ENCODE data around the gene DMRT1.

Gene DMRT1

DNA sequence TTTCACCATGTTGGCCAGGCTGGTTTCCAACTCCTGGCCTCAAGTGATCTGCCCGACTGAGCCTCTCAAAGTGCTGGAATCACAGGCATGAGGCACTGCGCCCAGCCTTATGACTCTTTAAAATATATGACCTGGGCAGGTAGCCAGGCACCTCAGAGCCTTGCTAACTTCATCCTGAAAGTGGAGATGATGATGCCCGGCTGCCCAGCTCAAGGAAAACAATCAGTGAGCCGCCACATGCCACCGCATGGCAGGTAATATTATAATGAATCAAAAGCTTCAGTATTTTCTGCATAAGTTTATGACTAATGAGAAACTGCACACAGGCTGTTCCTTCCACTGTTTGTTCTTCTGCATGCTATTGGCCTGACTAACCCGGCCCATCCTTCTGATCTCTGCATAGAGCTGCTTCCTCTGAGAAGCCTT, 30.4 kb upstream of the DMRT1 start:
- Histone ChIP-seq H3K27ac (ENCODE audit: low read length) (no peak overlapping the region), H3K9ac (ENCODE audit: low read length) (no peak overlapping the region), H4K20me1 (ENCODE audit: insufficient read depth, low read length) (no peaks in the 10 kb centered on the region), H3K9me2 (replicated peaks; ENCODE audit: insufficient read depth, low read length) (no peaks in the 10 kb centered on the region), H3F3A (ENCODE audit: insufficient read depth, low read length) (0 out of 2 replicates have a peak, but pooled peaks cover 4% of the 10 kb centered on the region), H3K4me3 (ENCODE audit: low read length) (no peak overlapping the region), H3K27me3 (replicated peaks; ENCODE audit: insufficient read depth, low read length) (no peaks in the 10 kb centered on the region), H3K9me3 (replicated peaks; ENCODE audit: insufficient read depth, low read length) (no peaks in the 10 kb centered on the region), H3K36me3 (replicated peaks; ENCODE audit: insufficient read depth, low read length) (no peaks in the 10 kb centered on the region), H3K4me2 (ENCODE audit: low read depth, low read length) (no peak overlapping the region), H3K4me1 (ENCODE audit: low read length) (no peaks in the 10 kb centered on the region), H2AFZ (ENCODE audit: low read length) (no peak overlapping the region), H3K79me2 (ENCODE audit: low read length) (no peaks in the 10 kb centered on the region)
- DNase-seq: no peak
- no peak for TF ChIP-seq EZH2 (optimal IDR thresholded peaks at IDR 0.05; ENCODE audit: low read depth, low read length)
- TF ChIP-seq, protein P1, sequence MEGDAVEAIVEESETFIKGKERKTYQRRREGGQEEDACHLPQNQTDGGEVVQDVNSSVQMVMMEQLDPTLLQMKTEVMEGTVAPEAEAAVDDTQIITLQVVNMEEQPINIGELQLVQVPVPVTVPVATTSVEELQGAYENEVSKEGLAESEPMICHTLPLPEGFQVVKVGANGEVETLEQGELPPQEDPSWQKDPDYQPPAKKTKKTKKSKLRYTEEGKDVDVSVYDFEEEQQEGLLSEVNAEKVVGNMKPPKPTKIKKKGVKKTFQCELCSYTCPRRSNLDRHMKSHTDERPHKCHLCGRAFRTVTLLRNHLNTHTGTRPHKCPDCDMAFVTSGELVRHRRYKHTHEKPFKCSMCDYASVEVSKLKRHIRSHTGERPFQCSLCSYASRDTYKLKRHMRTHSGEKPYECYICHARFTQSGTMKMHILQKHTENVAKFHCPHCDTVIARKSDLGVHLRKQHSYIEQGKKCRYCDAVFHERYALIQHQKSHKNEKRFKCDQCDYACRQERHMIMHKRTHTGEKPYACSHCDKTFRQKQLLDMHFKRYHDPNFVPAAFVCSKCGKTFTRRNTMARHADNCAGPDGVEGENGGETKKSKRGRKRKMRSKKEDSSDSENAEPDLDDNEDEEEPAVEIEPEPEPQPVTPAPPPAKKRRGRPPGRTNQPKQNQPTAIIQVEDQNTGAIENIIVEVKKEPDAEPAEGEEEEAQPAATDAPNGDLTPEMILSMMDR (IDR thresholded peaks at IDR 0.05; ENCODE audit: low read length): no peak
- no peak for TF ChIP-seq EZH2phosphoT487 (IDR thresholded peaks at IDR 0.05; ENCODE audit: low read length)

- Histone ChIP-seq H2AFZ (ENCODE audit: low read length) (no peak overlapping the region), H3K4me2 (ENCODE audit: low read depth, low read length) (no peak overlapping the region), H3K9me2 (replicated peaks; ENCODE audit: insufficient read depth, low read length) (no peaks in the 10 kb centered on the region), H3F3A (ENCODE audit: insufficient read depth, low read length) (no peaks in the 10 kb centered on the region), H3K9me3 (replicated peaks; ENCODE audit: insufficient read depth, low read length) (no peaks in the 10 kb centered on the region), H4K20me1 (ENCODE audit: insufficient read depth, low read length) (no peaks in the 10 kb centered on the region), H3K27ac (ENCODE audit: low read length) (no peak overlapping the region), H3K4me3 (ENCODE audit: low read length) (no peak overlapping the region), H3K27me3 (replicated peaks; ENCODE audit: insufficient read depth, low read length) (no peaks in the 10 kb centered on the region), H3K79me2 (ENCODE audit: low read length) (no peaks in the 10 kb centered on the region), H3K36me3 (replicated peaks; ENCODE audit: insufficient read depth, low read length) (no peaks in the 10 kb centered on the region), H3K9ac (ENCODE audit: low read length) (no peak overlapping the region), H3K4me1 (ENCODE audit: low read length) (no peaks in the 10 kb centered on the region)
- TF ChIP-seq EZH2 (optimal IDR thresholded peaks at IDR 0.05; ENCODE audit: low read depth, low read length): no peak
- TF ChIP-seq, protein P1 (IDR thresholded peaks at IDR 0.05; ENCODE audit: low read length): no peak
- DNase-seq: no peak
Observed at GRCh38 chr9:818958-819357, 22.5 kb upstream of the DMRT1 start.

DNA sequence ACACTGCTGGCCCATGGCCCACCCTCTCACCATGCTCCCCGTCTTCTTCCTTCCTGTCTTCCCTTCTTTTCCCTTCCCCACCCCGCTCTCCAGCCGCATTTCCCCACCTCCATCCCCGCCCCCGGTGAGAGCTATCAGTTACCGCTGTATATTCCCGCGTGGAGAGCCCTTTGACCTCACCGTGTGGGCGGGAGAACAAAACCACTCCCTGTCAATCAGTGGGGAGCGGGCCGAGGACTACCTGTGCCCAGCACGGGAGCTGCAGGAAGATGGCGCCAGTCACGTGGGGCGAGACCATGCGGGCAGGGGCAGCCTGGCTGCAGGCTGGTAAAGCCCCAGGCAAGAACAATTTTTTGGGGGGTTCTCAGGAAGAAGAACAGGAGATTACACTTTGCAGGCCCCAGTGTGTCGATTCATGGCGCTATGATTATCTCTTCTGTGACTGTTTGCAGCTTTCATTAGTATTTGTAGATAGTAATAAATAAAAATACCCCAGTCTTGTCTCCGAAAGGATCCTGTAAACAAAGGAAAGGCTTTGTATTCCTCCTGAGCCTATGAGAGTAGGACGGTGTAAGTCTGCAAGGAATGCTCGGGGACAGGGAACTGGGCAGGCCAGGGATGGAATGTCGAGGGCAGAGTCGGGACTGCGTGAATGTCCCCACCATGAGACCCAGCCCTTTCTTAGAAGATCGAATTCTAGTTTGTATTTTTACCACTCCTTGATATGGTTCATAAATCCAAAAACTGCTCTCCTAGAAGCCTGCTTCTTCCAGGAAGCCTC, 14.8 kb upstream of the DMRT1 start:
- no peaks in the 10 kb centered on the region for H4K20me1 ChIP-seq (ENCODE audit: insufficient read depth, low read length)
- no peaks in the 10 kb centered on the region for H3F3A ChIP-seq (ENCODE audit: insufficient read depth, low read length)
- H3K9me3 ChIP-seq (replicated peaks; ENCODE audit: insufficient read depth, low read length): no peaks in the 10 kb centered on the region
- no peak overlapping the region for H3K4me3 ChIP-seq (ENCODE audit: low read length)
- H3K9ac ChIP-seq (ENCODE audit: low read length): no peak overlapping the region
- no peaks in the 10 kb centered on the region for H3K9me2 ChIP-seq (replicated peaks; ENCODE audit: insufficient read depth, low read length)
- no peak for DNase-seq
- H3K36me3 ChIP-seq (replicated peaks; ENCODE audit: insufficient read depth, low read length): no peaks in the 10 kb centered on the region
- H3K79me2 ChIP-seq (ENCODE audit: low read length): no peaks in the 10 kb centered on the region
- H2AFZ ChIP-seq (ENCODE audit: low read length): no peak overlapping the region
- no peaks in the 10 kb centered on the region for H3K27me3 ChIP-seq (replicated peaks; ENCODE audit: insufficient read depth, low read length)
- no peaks in the 10 kb centered on the region for H3K4me1 ChIP-seq (ENCODE audit: low read length)
- TF ChIP-seq, protein P1 (IDR thresholded peaks at IDR 0.05; ENCODE audit: low read length): no peak
- no peak for TF ChIP-seq EZH2 (optimal IDR thresholded peaks at IDR 0.05; ENCODE audit: low read depth, low read length)
- TF ChIP-seq EZH2phosphoT487 (IDR thresholded peaks at IDR 0.05; ENCODE audit: low read length): no peak
- H3K4me2 ChIP-seq (ENCODE audit: low read depth, low read length): no peak overlapping the region
- no peak overlapping the region for H3K27ac ChIP-seq (ENCODE audit: low read length)

Data from MM.1S (cell line).